HepG2 (cell line): Measurements from ENCODE around the gene CEBPE. TPM values are rescaled to one million over a fixed set of nuclear protein-coding genes. Genes with fewer than 3 reads are reported as not detected.

Experiments used
- ELF4 ChIP-seq: sonication (generic); formaldehyde crosslinking; IDR thresholded peaks from 2 replicates; pipeline ENCODE4 v1.5.0; 2020; ENCODE audit warnings: missing genetic modification reagents, mild to moderate bottlenecking, moderate library complexity, borderline replicate concordance
- KLF15 ChIP-seq: sonication (generic); formaldehyde crosslinking; IDR thresholded peaks from 2 replicates; pipeline ENCODE4 v1.8.1; 2023; ENCODE audit warnings: borderline replicate concordance, mild to moderate bottlenecking, inconsistent platforms, missing genetic modification reagents, mixed read lengths
- MAZ ChIP-seq, 2 experiments: sonication (generic) in 1 of 2; formaldehyde crosslinking in 1 of 2; IDR thresholded peaks; 2 replicates each; pipeline versions ENCODE4 v1.5.0 to v1.6.1; 2012 to 2020; ENCODE audit warnings: low read depth in 2 of 2, mild to moderate bottlenecking in 2 of 2, borderline replicate concordance in 1 of 2, improper control_type of control experiment in 1 of 2, low read length in 1 of 2, missing genetic modification reagents in 1 of 2, moderate library complexity in 1 of 2
- MTF2 ChIP-seq: sonication (generic); formaldehyde crosslinking; IDR thresholded peaks from 2 replicates; pipeline ENCODE4 v1.5.0; 2020; ENCODE audit warnings: missing genetic modification reagents, borderline replicate concordance
- NFIC ChIP-seq: IDR thresholded peaks from 2 replicates; pipeline ENCODE4 v1.6.1; 2012; ENCODE audit warnings: mild to moderate bottlenecking, low read length, inconsistent platforms
- NONO ChIP-seq, 2 experiments: fragments of 450-650 bp in 1 of 2; sonication (generic) in 1 of 2; formaldehyde crosslinking in 1 of 2; IDR thresholded peaks in 1 of 2; conservative IDR thresholded peaks in 1 of 2; 2 replicates each; pipeline versions ENCODE4 v1.6.1 to v1.8.0; 2017 to 2022; ENCODE audit warnings: mild to moderate bottlenecking in 1 of 2, missing genetic modification reagents in 1 of 2, moderate library complexity in 1 of 2
- NRL ChIP-seq: sonication (generic); formaldehyde crosslinking; IDR thresholded peaks from 2 replicates; pipeline ENCODE4 v1.5.0; 2020; ENCODE audit warnings: missing genetic modification reagents, mild to moderate bottlenecking, moderate library complexity, borderline replicate concordance
- PCBP2 ChIP-seq: fragments of 200-400 bp; formaldehyde crosslinking; optimal IDR thresholded peaks from 2 replicates; pipeline ENCODE3; 2018; ENCODE audit warnings: low read length, low read depth; ENCODE audit not compliant: poor library complexity, severe bottlenecking
- ZNF275 ChIP-seq: sonication (generic); formaldehyde crosslinking; IDR thresholded peaks from 2 replicates; pipeline ENCODE4 v1.8.0; 2022; ENCODE audit warnings: missing genetic modification reagents, mild to moderate bottlenecking, inconsistent platforms, borderline replicate concordance
- ZNF34 ChIP-seq: sonication (generic); formaldehyde crosslinking; IDR thresholded peaks from 2 replicates; pipeline ENCODE4 v1.4.0; 2020; ENCODE audit warnings: mild to moderate bottlenecking, missing genetic modification reagents, borderline replicate concordance
- ZNF557 ChIP-seq: sonication (generic); formaldehyde crosslinking; IDR thresholded peaks from 2 replicates; pipeline ENCODE4 v1.4.0; 2020; ENCODE audit warnings: missing genetic modification reagents
- polyA plus RNA-seq, 8 experiments: library from polyadenylated mRNA; depleted of rRNA in 3 of 8; stranded (reverse) in 7 of 8; unstranded in 1 of 8; fragments of >200 nt; fragmentation: Illumina TruSeq in 4 of 8; extraction: Trizol in 4 of 8; gene quantifications; 2 replicates each; pipeline versions ENCODE4 v1.2.1 to v1.2.3, GENCODE V29; 2011 to 2016; ENCODE audit warnings: low read depth in 4 of 8, missing spikeins in 1 of 8, mixed read lengths in 1 of 8; ENCODE audit not compliant: insufficient read depth in 1 of 8
- total RNA-seq, 5 experiments: library from RNA; depleted of rRNA; stranded (reverse); fragments of >200 nt; fragmentation: Illumina TruSeq; extraction: Trizol; gene quantifications; 2 replicates each; pipeline ENCODE4 v1.2.3, GENCODE V29; 2016; ENCODE audit warnings: low read depth in 1 of 5

The CEBPE gene
- total and polyA plus RNA-seq, 2 of the 13 experiments (the other 11 are each of a cell fraction or from before 2014, with no cell fraction given) = 0.09 to 0.11 TPM

DNA sequence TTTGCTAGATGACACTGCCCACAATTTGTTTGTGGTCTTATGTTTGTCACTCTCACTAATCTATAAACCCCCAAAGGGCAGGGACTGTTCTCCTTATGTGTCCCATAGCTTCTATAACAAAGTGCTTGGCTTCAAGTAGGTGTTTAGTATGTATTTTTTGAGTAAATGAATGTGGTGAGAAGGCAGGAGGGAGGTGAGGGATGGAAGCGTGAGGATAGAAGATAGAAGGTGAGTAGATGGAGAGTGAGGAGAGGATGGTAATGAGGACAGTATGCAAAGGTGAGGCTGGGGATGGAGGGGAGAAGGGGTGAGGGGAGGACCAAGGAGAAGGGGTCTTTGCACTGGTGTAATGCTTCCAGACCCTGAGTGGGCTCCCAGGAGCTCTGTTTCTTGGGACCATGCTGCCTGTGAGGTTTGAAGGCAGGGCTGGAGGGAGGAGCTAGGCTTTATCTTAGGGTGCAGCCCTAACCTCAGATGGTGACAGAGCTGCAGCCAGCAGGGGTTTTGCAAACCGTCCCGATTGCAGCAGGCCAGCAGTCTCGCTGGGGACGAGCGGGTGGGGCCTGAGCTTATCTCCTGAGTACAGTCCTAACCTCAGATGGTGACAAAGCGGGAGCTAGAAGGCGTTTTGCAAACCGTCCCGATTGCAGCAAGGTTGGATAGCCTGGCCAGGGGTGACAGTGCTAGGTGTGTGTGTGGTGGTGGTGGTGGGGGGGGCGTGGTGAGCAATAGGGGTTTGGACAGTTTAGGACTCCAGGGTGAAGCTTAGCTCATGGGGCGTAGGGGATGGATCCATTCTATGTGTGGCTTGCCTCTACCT lies 6.5 kb downstream of the CEBPE start (continued):
- TF ChIP-seq MAZ (IDR thresholded peaks at IDR 0.05; ENCODE audit: borderline replicate concordance, low read depth, low read length) (0 out of 2 replicates have a peak, but pooled peaks have one; percentile 13), MAZ (CRISPR knock-in tag; IDR thresholded peaks at IDR 0.05; ENCODE audit: low read depth) (no peak), KLF15 (no peak), MTF2 (CRISPR knock-in tag) (no peak), NFIC (no peak), NONO (IDR thresholded peaks at IDR 0.05) (peak; percentile 95; the same call in 1 of the 2 replicates), NONO (CRISPR knock-in tag; conservative IDR thresholded peaks at IDR 0.05) (no peak), PCBP2 (peak; percentile 30), ELF4 (CRISPR knock-in tag) (no peak), ZNF557 (CRISPR knock-in tag) (no peak), NRL (0 out of 2 replicates have a peak, but pooled peaks have one; percentile 22), ZNF275 (CRISPR knock-in tag) (no peak), ZNF34 (CRISPR knock-in tag) (no peak)
- TF ChIP-seq, all 625 proteins: peak for 10
